Ovary (tissue), 3 donors: ENCODE results near the gene SUSD6.

ENCODE experiments used
- CTCF ChIP-seq, 3 donors: fragments of 450-650 bp in 2 of 3; fragments of 200-600 bp in 1 of 3; IDR thresholded peaks; one replicate each; pipeline versions ENCODE4 v1.5.1 to v1.8.0; 2016 to 2022; ENCODE audit warnings: antibody characterized with exemption in 3 of 3, mild to moderate bottlenecking in 1 of 3
- POLR2A ChIP-seq: fragments of 450-650 bp; IDR thresholded peaks from one replicate; pipeline ENCODE4 v1.6.1; 2017; ENCODE audit warnings: antibody characterized with exemption, mild to moderate bottlenecking, moderate library complexity
- donor health status: DM: no; HTN: no; CAD: no.

DNA sequence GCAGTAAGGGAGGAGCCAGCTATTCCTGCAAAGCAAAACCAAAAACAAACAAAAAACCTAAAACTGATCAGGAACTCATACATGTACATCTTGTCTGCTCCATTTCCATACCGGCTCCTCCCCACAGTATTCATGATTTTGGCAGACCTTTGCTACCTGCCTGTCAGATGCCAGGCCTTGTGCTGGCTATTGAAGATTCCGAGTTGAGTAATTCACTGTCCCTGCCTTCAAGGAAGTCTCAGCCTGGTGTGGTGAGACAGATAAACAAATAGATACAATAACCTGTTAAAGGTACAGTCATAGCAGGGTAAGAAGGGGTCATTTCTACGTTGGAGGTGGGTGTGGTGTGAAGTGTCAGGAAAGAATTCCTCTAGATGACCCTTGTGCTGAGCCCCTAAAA is 42.7 kb downstream of the SUSD6 start:
- TF ChIP-seq POLR2A = no peak
- TF ChIP-seq CTCF (IDR thresholded peaks at IDR 0.05) = no peak
